ENCODE measurements around the gene SCD5. TPM values are rescaled to one million over a fixed set of nuclear protein-coding genes. Genes with fewer than 3 reads are reported as not detected.
"Not testable (repeated sequence)": the region's sequence is repeated elsewhere in the genome, so short reads cannot be mapped to it uniquely, and the experiment has no call there.

The SCD5 gene
- total RNA-seq, 2 donors from 2014 or later = 7.3 to 18.5 TPM

DNA sequence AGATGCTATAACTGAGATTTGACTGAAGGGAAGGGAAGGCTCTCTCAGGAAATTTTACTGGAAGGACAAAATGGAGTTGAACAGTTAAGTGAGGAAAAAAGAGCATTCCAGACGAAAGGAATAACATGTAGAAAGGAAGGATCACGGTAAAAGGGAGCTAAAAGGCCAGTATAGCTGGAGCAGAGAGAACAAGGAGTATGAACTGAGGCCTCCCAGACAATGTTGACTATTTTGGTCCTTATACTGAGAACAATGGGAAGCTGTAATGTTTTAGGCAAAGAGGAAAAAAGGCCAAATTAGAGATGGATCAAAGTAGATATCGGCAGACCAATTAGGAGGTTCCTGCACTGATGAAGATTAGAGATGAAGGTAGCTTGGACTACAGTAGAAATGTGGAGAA lies 26.8 kb upstream of the SCD5 start:
- Histone ChIP-seq H3K4me1 (ENCODE audit: control insufficient read depth in 1 of 2, low read depth in 2 of 2) (no peaks in the 10 kb centered on the region), H3K27ac (no peak overlapping the region), H3K4me3 (no peak overlapping the region), H3K27me3 (replicated peaks; ENCODE audit: insufficient read depth) (no peaks in the 10 kb centered on the region), H3K36me3 (peaks cover 80% of the 10 kb centered on the region), H3K9me3 (no peaks in the 10 kb centered on the region)
- DNase-seq (ENCODE audit: low spot score) (no peak), ATAC-seq (ENCODE audit: insufficient number of reproducible peaks, low FRiP score, low read depth) (no peak)
- TF ChIP-seq, protein P1, sequence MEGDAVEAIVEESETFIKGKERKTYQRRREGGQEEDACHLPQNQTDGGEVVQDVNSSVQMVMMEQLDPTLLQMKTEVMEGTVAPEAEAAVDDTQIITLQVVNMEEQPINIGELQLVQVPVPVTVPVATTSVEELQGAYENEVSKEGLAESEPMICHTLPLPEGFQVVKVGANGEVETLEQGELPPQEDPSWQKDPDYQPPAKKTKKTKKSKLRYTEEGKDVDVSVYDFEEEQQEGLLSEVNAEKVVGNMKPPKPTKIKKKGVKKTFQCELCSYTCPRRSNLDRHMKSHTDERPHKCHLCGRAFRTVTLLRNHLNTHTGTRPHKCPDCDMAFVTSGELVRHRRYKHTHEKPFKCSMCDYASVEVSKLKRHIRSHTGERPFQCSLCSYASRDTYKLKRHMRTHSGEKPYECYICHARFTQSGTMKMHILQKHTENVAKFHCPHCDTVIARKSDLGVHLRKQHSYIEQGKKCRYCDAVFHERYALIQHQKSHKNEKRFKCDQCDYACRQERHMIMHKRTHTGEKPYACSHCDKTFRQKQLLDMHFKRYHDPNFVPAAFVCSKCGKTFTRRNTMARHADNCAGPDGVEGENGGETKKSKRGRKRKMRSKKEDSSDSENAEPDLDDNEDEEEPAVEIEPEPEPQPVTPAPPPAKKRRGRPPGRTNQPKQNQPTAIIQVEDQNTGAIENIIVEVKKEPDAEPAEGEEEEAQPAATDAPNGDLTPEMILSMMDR (IDR thresholded peaks at IDR 0.05) = no peak

DNA sequence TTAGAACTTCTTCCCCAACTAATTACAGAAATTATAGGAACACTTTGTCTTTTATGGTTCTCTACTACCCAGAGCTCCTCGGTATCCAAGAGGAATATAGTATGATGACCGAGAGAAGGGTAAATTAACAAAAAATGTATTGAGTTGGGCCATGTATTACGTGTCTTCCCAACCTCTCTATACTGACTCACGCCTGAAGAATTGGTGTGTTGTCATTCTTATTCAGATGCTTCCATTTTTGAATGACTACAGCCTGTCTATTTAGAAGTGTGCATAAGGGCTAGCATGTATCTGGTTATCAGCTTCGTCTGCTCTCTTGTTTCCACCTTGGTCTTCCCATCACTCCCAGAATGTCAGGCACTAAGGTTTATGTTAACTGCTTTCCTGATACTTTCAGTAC lies 24.5 kb upstream of the SCD5 start:
- Histone ChIP-seq H3K27ac (no peak overlapping the region), H3K27me3 (replicated peaks; ENCODE audit: insufficient read depth) (no peaks in the 10 kb centered on the region), H3K36me3 (peaks cover 88% of the 10 kb centered on the region), H3K4me1 (ENCODE audit: control insufficient read depth in 1 of 2, low read depth in 2 of 2) (no peaks in the 10 kb centered on the region), H3K4me3 (no peak overlapping the region), H3K9me3 (no peaks in the 10 kb centered on the region)
- TF ChIP-seq, protein P1 (IDR thresholded peaks at IDR 0.05) = no peak
- no peak for ATAC-seq (ENCODE audit: insufficient number of reproducible peaks, low FRiP score, low read depth)
- no peak for DNase-seq (ENCODE audit: low spot score)

DNA sequence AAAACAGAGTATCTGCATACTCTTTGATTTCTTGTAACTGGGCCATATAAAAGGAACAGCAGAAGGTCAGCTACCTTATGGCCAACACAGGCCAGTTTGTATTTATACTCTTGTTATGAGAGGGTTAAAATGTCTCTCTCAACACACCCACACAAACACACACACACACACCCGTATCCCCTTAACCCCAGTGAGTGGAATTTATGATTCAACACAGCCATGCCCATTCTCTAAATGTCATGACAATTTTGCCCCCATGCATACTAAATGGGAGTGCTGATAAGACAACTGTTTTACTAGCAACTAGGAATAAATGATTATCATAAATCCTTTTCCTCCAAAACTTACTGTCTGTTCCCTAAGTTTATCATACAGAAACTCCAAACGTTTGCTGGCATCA lies 22.1 kb upstream of the SCD5 start:
- no peak for ATAC-seq (ENCODE audit: insufficient number of reproducible peaks, low FRiP score, low read depth)

DNA sequence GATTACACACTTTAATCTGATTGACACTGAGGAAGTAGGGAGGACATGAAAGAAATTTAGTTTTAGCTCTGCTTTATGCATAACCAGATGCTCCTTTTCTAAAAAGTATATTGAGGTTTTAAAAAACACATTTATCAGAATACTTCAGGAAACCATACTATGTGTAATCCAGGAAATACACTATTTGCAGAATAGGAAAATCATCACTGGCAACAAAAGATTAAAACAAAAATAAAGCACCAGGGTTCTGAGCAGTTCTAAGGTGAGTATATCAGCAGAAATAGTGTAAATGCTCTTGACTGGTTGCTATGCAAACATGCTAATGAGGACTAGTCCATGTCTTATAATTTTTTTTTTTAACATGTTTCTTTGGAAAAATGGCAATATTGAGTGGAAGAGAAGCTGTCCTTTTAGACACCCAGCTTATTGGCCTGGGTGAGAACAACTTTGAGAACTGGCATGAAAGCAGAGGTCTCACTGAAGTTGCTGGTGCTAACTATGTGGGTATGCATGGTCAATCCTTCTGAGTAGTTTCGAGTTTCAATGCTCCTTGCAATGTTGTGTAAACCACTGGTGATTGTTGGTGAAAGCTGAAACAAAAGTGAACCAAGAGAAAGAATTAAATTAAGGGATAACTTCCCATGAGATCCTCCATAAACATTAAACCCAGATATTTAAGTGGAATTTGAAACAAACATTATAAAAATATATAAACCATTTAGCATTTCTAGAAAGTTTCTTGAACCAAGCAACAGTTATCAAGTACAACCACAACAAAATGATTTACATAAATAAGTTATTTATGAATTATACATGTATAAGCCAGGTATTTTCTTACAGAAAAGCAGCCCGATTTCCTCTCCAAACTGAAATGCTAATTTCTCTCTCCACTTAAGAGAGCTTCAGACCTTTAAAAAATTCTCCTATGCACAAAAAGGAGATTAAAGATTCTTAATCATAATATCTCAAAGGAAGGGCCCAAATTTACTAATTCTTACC lies 20.4 kb upstream of the SCD5 start:
- no peaks in the 10 kb centered on the region for H3K9me3 ChIP-seq
- H3K4me1 ChIP-seq (ENCODE audit: control insufficient read depth in 1 of 2, low read depth in 2 of 2) = no peaks in the 10 kb centered on the region
- ATAC-seq (ENCODE audit: insufficient number of reproducible peaks, low FRiP score, low read depth) (no peak), DNase-seq (ENCODE audit: low spot score) (no peak)
- H3K36me3 ChIP-seq = peaks cover 58% of the 10 kb centered on the region
- H3K27me3 ChIP-seq (replicated peaks; ENCODE audit: insufficient read depth) = no peaks in the 10 kb centered on the region
- no peak overlapping the region for H3K27ac ChIP-seq
- TF ChIP-seq, protein P1 (IDR thresholded peaks at IDR 0.05) = no peak
- H3K4me3 ChIP-seq = no peak overlapping the region

More for the DNA sequence above, 22.1 kb upstream of the SCD5 start:
- no peaks in the 10 kb centered on the region for H3K9me3 ChIP-seq
- no peak overlapping the region for H3K4me3 ChIP-seq
- no peak for DNase-seq (ENCODE audit: low spot score)
- H3K4me1 ChIP-seq (ENCODE audit: control insufficient read depth in 1 of 2, low read depth in 2 of 2) = no peaks in the 10 kb centered on the region
- TF ChIP-seq, protein P1 (IDR thresholded peaks at IDR 0.05) = no peak
- H3K27ac ChIP-seq = no peak overlapping the region
- H3K27me3 ChIP-seq (replicated peaks; ENCODE audit: insufficient read depth) = no peaks in the 10 kb centered on the region
- peaks cover 74% of the 10 kb centered on the region for H3K36me3 ChIP-seq

DNA sequence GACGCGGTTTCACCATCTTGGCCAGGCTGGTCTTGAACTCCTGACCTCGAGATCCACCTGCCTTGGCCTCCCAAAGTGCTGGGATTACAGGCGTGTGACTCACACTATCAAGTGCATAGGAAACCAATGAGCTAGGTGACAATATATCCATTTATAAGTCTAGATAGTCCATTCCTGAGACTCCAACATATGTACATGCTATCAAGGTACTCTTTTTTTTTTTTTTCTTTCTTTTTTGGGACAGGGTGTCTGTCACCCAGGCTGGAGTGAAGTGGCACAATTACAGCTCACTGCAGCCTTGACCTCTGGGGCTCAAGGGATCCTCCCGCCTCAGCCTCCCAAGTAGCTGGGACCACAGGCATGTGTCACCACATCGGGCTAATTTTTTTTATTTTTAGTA lies 18.3 kb upstream of the SCD5 start:
- H3K27me3 ChIP-seq (replicated peaks; ENCODE audit: insufficient read depth); H3K9me3 ChIP-seq; H3K4me3 ChIP-seq; H3K4me1 ChIP-seq (ENCODE audit: control insufficient read depth in 1 of 2, low read depth in 2 of 2); ATAC-seq (ENCODE audit: insufficient number of reproducible peaks, low FRiP score, low read depth); H3K27ac ChIP-seq; DNase-seq (ENCODE audit: low spot score): not testable (repeated sequence)
- H3K36me3 ChIP-seq = peaks cover 39% of the 10 kb centered on the region

Measured in thoracic aorta (tissue), 2 donors.